ENCODE data around the gene PEAR1.

The PEAR1 gene

DNA sequence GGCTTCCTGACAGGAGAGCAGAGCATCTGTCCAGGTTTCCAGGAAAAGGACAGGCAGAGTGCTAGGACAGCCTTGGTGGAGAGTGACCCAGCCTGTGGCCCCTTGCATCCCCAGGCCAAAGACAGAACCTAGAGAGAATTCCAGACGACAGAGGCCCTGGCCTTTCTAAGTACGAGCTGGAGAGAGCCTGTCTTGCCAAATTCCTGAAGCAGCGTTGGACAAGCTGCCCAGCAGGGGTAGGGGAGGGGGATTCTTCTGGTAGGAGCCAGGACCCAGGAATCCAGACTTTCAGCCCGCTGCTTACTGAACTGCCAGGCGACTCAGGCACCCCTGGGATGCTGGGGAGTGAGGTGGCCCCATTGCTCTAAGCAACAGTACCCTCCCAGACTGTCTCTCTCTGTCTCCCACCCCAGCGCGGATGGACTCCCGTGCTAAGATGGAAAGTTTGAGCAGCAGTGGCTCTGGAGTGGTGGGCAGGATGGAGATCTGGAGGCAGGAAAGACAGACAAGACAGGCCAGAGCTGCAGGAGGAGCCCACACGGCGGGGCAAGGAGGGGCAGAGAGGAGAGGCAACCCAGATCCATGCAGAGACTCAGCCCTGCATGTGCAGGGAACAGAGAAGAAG, 8.8 kb upstream of the PEAR1 start:
- no peak for DNase-seq (ENCODE audit: low spot score)

DNA sequence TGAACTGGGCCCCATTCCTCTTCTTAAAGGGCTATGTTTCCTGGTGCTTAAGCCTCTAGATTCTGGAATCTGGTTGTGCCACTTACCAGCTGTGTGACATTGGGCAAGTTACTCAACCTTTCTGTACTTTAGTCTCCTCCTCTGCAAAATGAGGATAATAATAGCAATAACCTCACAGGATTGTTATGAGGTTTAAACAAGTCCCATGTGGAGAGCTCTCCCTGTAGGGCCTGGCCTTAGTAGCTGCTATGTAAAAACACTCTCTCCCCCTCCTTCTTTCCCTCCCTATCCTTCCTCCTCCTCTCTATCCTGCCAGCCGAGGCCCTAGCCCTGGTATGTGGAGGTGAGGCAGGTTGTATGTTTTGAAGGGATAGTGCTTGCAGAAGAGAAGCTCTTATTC, 8.2 kb upstream of the PEAR1 start:
- DNase-seq (ENCODE audit: low spot score) = no peak

DNA sequence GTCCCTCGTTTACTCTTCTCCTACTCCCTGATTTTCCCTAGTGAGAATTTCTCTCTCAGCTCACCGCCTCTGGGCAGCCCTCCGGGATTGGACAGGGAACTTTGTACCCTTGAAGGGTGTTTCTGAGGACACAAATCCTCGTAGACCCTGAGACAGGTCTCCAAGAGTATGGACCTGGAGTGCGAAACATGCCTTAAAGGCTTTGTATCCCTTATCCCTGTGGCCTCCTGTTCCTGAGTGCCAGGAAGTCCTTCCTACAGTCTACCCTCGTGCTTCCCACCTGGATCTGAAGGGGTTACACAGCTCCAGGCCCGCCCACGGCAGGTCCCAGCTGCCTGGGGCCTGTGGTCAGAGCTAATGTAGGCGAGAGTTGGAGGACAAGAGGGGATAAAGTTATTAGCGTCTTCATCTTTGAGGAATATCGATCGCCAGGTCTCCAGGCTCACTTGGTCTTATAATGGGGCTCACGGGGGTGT, 7.6 kb upstream of the PEAR1 start:
- DNase-seq (ENCODE audit: low spot score) = no peak

DNA sequence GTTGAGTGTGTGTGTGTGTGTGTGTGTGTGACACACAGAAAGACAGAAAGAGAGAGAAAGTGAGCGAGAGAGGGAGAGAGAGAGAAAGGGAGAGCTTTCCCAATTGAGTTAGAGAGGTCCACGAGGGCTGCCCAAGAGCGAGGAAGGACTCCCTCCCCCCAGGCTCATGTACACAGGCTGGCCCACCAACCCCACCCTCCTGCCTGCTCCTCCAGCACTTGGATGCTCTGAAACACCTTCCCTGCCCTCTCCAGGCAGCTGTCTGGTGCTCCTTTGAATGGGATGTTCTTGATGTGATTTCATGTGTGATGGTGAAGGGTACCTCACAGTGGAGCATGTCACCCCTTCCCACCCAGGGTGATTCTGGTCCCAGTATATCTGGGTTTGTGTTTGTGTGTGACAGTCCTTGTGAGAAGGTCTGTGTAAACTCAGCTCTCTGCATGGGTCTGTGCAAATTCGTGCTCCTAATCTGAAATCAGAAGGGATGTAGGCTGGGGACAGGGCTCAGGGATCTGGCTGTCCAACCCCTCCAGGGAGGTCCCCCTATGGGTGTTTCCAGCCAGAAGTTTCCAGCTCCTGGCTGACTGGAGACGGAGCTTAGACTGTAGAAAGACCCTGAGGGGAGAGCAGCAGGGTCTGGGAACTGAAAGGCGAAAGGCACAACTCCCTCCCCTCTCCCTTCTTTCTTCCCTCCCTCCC, 6.8 kb upstream of the PEAR1 start:
- no peak for DNase-seq (ENCODE audit: low spot score)

DNA sequence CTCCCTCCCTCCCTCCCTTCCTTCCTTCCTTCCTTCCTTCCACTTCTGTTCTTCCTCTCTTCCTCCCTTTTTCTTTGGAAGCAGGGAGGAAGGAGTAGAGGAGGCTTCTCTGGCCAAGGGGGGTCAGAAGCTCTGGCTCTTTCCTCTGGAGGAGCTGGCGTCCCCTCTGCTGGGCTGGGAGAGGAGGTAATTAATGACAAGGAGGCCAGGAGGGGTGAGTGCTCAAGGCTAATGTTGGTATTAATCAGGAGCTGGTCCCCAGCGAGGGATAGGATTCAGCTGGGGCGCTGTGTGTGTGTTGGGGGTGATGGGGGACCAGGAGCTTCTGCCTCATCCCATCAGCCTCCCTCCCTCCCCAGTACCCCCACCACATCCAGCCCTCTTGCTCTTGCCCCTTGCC, 6.2 kb upstream of the PEAR1 start:
- DNase-seq (ENCODE audit: low spot score) = no peak

GRCh38 chr1:156887734-156888133, 5.8 kb upstream of the PEAR1 start:
- DNase-seq (ENCODE audit: low spot score) = no peak

- DNase-seq (ENCODE audit: low spot score) = peak; percentile 82
Measured at GRCh38 chr1:156889802-156890580, 3.5 kb upstream of the PEAR1 start.

DNA sequence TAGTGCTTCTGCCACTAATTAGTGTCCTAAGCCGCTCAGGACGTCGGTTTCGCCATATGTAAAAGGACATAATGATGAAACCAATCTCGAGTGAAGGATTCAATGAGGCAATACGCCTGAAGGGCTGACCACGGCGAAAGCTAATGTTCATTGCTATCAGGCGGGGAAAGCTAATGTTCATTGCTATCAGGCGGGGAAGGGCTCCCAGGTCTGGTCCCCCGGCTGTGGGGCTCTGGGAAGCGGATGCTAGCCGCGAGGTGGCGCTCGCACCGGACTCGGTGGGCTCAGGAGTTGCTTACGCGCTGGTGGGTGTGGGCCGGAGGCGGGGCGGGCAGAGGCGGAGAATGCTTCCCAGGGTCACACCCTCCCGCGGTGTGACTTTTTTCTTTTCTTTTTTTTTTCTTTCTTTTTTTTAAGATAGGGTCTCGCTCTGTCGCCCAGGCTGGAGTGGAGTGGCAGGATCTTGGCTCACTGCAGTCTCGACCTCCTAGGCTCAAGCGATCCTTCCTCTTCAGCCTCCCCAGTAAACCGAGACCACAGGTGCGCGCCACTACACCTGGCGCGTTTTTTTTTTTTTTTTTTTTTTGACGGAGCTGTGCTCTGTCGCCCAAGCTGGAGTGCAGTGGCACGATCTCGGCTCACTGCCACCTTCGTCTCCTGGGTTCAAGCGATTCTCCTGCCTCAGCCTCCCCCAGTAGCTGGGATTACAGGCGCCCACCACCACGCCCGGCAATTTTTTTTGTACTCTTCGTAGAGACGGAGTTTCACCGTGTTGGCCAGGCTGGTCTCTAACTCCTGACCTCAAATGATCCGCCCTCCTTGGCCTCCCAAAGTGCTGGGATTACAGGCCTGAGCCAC, 1.1 kb upstream of the PEAR1 start:
- peak; percentile 89 for DNase-seq (ENCODE audit: low spot score)

DNA sequence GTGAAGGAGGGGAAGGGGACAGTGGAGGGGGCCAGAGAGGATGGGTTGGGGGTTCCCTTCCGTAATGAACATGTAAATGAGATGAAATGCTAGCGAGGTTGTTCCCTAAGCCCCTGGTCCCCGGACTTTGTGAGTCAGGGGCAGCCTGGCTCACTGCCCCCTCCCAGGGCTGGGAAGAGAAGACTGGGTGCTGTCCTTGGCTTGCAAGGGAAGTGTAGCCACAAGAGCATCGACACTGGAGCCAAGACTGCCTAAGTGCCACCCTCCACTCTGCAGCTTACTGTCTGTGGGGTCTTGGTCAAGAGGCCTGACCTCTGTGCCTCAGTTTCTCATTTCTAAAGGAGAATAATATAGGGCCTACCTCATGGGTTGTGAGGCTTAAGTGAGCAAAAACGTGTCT, 483 bp downstream of the PEAR1 start:
- no peak for DNase-seq (ENCODE audit: low spot score)

- DNase-seq (ENCODE audit: low spot score) = no peak
Measured at GRCh38 chr1:156894711-156895454, 1.4 kb downstream of the PEAR1 start.

DNA sequence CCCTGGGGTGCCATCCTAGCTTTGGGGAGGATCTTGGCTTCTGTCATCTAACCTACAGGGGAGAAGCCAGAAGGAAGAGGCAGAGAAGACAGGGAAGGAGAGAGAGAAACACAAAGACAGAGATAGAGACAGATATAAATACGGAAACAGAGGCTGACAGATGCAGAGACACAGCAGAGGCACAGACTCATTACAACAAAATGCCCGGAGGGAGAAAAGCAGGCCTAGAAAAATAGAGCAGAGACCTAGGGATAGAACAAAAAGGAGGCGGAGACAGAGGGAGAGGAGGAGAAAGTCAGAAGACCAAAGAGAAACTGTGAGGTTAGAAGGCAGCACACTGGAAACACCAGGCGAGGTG, 1.9 kb downstream of the PEAR1 start:
- DNase-seq (ENCODE audit: low spot score) = no peak

DNA sequence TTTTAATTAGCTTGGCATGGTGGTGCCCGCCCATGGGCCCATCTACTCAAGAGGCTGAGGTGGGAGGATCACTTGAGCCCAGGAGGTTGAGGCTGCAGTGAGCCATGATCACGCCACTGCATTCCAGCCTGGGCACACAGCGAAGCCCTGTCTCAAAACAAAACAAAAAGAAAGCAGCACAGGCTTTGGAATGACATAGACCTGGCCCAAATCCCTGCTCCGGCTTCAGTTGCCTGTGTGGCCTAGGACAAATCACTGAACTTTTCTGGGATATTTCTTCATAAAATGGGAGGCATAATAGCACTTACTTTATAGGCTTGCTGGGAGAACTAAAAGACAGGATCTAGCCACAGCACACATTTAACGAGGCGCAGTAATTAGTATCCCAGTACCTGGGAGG, 2.4 kb downstream of the PEAR1 start:
- no peak for DNase-seq (ENCODE audit: low spot score)

- peak; percentile 96 for DNase-seq (ENCODE audit: low spot score)
Measured at GRCh38 chr1:156896490-156897033, 3.0 kb downstream of the PEAR1 start.

DNA sequence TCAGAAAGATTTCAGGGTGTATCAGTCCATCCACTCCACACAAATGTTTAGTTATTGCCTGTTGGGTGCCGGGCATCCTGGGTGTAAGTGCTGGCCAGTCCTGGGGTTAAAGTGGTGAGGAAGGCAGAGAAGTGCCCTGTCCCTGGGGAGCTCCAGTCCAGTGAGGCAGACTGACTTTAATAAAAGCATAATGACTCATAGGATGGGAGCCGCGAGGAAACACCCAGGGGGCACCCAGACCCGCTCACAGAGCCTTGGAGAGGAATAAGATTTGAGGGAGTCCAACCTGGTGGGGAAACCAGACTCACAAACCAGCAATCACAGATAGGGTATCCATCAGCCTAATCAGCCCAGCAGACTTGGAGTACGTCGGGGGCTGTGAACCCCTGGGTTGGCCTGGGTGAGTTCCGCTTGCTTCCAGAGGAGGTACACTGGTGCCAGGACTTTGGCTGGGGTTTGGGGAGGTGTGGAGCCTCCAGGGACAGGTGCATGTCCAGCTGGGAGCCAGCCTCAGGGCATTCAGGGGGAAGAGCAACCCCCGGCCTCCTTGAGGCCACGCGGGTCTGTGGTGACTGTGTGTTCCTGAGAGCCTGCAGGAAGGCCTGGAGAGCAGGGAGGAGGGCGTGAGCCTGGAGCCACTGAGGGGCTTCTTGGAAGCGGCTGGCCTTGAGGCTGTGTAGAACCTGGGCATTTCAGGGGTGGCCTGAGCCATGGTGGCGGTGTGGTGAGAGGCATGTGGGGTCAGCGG, 3.7 kb downstream of the PEAR1 start:
- DNase-seq (ENCODE audit: low spot score) = peak; percentile 66

- DNase-seq (ENCODE audit: low spot score) = no peak
Measured at GRCh38 chr1:156898161-156898566, 4.6 kb downstream of the PEAR1 start.

DNA sequence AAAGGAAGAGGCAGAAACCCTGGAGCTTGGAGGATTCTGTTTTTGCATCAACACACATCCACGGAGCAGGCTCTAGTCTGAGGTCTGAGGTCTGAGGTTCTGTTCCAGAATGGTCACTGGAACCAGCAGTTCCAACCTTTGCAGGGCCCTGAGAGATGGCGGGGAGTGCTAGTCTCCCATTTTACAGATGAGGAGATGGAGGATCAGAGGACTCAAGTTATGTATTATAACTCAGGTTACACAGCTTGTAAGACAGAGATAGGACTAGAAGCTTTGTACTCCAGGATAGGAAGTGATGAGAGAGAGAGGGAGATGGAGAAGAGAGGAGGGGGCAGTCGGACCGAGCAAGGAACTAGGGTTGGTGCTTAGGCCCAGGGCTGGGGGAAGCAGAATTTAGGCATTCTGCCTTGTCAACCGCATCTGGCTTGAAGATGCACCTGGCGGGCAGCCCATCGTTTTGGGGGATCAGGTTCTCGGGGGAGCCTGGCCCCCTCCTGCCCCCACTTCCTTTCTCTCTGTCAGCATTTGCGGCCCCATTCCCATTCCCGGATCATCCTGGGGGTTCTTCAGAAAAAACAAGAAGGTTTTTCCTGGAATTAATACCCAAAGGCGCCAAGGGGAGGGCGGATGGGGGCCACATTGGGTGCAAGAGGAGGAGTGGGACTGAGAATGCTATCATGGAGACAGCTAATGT, 5.6 kb downstream of the PEAR1 start:
- no peak for DNase-seq (ENCODE audit: low spot score)

- no peak for DNase-seq (ENCODE audit: low spot score)
Measured at GRCh38 chr1:156899956-156900718, 6.6 kb downstream of the PEAR1 start.

- DNase-seq (ENCODE audit: low spot score) = no peak
Measured at GRCh38 chr1:156900896-156901589, 7.5 kb downstream of the PEAR1 start.

DNA sequence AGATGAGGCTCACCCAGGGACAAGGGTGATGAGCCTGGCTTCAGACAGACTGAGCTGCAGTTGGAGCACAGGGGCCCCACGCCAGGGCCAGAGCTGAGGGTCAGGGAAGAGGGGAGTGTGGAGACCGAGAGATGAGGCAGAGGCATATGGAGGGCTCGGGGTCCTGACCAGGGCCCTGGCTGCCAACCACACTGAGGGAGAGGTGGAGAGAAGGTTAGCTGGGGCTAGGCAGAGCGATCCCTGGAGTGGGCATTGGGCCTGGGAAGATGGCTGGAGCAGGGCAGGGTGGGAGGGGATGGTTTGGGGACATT, 8.0 kb downstream of the PEAR1 start:
- no peak for DNase-seq (ENCODE audit: low spot score)
